ENCODE data around the gene KLHL29. TPM values are rescaled to one million over a fixed set of nuclear protein-coding genes. Genes with fewer than 3 reads are reported as not detected.

The KLHL29 gene
- total RNA-seq, 1 donor from 2014 or later: 12.9 TPM

- ATAC-seq: peak in 1 of 2 donors; percentile 34
- Histone ChIP-seq H3K27ac (no peak overlapping the region), H3K4me3 (no peak overlapping the region), H3K27me3 (ENCODE audit: low read depth) (no peaks in the 10 kb centered on the region), H3K4me1 (peaks cover 18% of the 10 kb centered on the region), H3K36me3 (no peaks in the 10 kb centered on the region), H3K9me3 (no peaks in the 10 kb centered on the region)
- DNase-seq: no peak
- intact Hi-C loops (cut with DNase I): no loop called here
- no peak for TF ChIP-seq CTCF (IDR thresholded peaks at IDR 0.05)
Observed at GRCh38 chr2:23449831-23450331, 64.9 kb downstream of the KLHL29 start.

DNA sequence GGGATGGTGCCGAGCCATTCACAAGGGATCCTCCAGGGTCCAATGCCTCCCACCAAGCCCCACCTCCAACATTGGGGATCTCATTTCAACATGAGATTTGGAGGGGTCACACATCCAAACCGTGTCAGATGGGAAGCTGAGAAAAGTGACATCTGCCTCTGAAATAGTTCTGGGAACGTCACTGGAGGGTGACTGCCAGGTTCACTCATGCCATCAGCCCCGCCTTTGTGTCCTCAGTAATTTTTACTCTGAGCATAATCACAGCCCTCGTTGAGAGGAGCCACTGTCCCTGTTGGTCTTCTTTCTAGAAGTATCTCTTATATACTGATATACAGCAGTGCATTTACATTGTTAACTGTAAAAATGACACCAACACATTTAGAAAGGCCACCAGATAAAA lies 67.4 kb downstream of the KLHL29 start:
- DNase-seq: no peak
- Histone ChIP-seq H3K27ac (no peak overlapping the region), H3K4me1 (peaks cover 18% of the 10 kb centered on the region), H3K4me3 (no peak overlapping the region), H3K36me3 (no peaks in the 10 kb centered on the region), H3K27me3 (ENCODE audit: low read depth) (no peaks in the 10 kb centered on the region), H3K9me3 (no peaks in the 10 kb centered on the region)
- no peak for ATAC-seq
- intact Hi-C loops (cut with DNase I): no loop called here
- TF ChIP-seq CTCF (IDR thresholded peaks at IDR 0.05): no peak

DNA sequence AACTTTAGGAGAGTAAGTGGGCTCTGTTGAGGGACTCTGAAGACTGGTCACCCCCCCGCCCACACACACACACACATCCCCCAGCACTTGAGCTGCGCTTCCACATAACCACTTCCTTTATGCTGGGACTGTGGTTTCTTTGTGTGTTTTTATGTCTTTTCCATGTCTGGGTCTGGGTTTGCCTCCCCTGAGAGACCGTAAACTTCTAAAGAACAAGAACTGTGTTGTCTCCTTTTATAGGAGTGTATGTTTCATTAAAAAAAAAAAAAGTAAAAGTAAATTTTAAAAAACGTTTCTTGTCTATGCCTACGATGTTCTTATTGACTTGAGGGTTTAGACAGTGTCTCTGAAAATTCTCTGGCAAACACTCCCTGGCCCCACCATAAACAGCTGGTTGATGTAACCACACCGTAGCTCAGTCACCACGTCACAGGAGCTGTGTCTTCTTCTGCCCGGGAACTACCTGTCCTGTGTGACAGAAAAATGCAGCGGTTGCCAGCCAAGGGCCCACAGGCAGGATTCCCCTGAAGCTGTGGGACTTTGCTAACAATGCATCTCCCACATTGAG lies 68.0 kb downstream of the KLHL29 start:
- Histone ChIP-seq H3K4me3 (no peak overlapping the region), H3K9me3 (no peaks in the 10 kb centered on the region), H3K4me1 (peaks cover 18% of the 10 kb centered on the region), H3K27ac (no peak overlapping the region), H3K27me3 (ENCODE audit: low read depth) (no peaks in the 10 kb centered on the region), H3K36me3 (no peaks in the 10 kb centered on the region)
- DNase-seq (no peak), ATAC-seq (peak in 1 of 2 donors; percentile 45)
- intact Hi-C loops (cut with DNase I): no loop called here
- no peak for TF ChIP-seq CTCF (IDR thresholded peaks at IDR 0.05)

- no peak for TF ChIP-seq CTCF (IDR thresholded peaks at IDR 0.05)
- no peak for DNase-seq
- intact Hi-C loops (cut with DNase I): no loop called here
Observed at GRCh38 chr2:23453432-23453831, 68.5 kb downstream of the KLHL29 start.

DNA sequence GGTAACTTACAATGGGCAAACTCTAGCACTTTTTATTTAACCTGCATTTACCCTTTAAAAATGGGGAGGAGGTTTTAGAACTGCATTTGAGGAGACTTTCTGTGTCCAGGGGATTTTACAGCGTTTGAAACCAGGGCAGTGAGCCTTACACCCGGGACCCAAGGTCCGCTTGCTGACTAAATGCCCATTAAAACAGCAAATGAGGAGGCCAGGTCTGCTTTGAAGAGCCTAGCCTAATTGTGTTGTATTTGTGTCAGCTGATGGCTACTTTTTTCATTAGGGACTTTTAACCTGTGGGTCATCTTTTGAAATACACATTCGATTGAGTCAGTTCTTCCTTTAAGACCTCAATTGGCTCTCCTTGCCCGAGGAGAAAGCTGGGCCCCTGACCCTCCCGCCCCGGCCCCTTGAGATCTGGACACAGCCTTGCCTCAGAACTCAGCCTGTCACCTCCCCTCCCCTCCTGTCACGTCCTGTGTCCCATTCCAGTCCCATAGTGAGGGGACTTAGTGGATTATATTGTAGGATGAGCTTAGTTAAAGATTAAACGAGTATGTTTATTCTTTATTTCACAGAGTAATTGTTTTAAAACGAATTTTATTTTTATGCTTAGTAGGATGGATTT lies 69.0 kb downstream of the KLHL29 start:
- intact Hi-C loops (cut with DNase I): no loop called here
- DNase-seq (no peak), ATAC-seq (no peak)
- no peaks in the 10 kb centered on the region for H3K36me3 ChIP-seq
- H3K9me3 ChIP-seq: no peaks in the 10 kb centered on the region
- no peaks in the 10 kb centered on the region for H3K27me3 ChIP-seq (ENCODE audit: low read depth)
- H3K4me3 ChIP-seq: no peak overlapping the region
- no peak overlapping the region for H3K27ac ChIP-seq
- TF ChIP-seq CTCF (IDR thresholded peaks at IDR 0.05): no peak
- H3K4me1 ChIP-seq: peaks cover 18% of the 10 kb centered on the region

More at GRCh38 chr2:23453432-23453831, 68.5 kb downstream of the KLHL29 start:
- Histone ChIP-seq H3K36me3 (no peaks in the 10 kb centered on the region), H3K27ac (no peak overlapping the region), H3K27me3 (ENCODE audit: low read depth) (no peaks in the 10 kb centered on the region), H3K4me1 (peaks cover 18% of the 10 kb centered on the region), H3K4me3 (no peak overlapping the region), H3K9me3 (no peaks in the 10 kb centered on the region)
- ATAC-seq: no peak
